Superior temporal gyrus (tissue), 1 donor: ENCODE results near the gene COP1.

Source experiments
- DNase-seq: peaks from one replicate; pipeline ENCODE4 v3.0.0-alpha.2; 2016; ENCODE audit errors: extremely low spot score

Gene COP1

GRCh38 chr1:176199707-176200106 lies 7.4 kb downstream of the COP1 start:
- no peak for DNase-seq

DNA sequence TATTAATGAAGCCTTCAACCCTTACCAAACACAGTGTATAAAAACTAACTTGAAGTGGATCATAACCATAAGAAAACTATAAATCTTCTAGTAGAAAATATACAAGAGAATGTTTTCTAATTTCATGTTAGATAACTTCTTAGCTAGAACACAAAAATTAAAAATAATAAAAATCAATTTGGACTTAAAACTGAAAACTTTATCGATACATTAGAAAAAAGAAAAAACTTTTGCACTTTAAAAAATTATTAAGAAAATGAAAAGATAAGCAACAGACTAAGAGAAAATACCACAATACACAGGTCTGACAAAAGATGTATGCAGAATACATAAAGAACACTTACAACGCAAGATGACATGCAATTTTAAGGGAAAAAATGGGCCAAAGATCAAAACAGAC lies 8.7 kb downstream of the COP1 start:
- no peak for DNase-seq

GRCh38 chr1:176196728-176197127 lies 10.4 kb downstream of the COP1 start:
- no peak for DNase-seq

DNA sequence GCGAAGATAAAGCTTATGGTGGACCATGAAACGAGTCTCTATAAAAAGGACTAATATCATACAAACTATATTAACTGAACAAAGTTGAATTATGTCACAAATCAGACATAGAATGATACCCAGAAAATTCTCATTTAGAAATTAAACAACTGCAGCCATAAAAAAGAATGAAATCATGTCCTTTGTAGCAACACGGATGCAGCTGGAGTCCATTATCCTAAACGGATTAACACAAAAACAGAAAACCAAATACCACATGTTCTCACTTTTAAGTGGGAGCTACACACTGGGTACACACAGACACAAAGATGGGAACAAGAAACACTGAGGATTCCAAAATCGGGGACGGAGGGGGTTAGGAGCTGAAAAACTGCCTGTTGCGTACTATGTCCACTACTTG lies 11.5 kb downstream of the COP1 start:
- DNase-seq: no peak

DNA sequence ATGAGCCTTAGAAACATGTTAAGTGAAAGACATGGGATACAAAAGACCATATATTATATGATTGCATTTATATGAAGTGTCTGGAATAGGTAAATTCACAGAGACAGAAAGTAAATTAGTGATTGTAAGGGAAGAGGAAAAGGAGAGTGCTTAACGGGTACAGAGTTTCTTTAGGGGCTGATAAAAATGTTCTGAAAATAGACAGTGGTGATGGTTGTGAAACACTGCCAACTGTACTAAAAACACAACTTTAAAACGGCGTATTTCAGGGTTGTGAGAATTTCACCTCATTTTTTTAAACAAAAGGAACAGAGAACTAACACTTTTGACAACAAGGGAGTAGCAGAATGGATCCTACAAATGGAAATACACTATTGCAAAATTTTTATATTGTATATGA lies 13.4 kb downstream of the COP1 start:
- DNase-seq: no peak

GRCh38 chr1:176193023-176193422 lies 14.1 kb downstream of the COP1 start:
- no peak for DNase-seq

DNA sequence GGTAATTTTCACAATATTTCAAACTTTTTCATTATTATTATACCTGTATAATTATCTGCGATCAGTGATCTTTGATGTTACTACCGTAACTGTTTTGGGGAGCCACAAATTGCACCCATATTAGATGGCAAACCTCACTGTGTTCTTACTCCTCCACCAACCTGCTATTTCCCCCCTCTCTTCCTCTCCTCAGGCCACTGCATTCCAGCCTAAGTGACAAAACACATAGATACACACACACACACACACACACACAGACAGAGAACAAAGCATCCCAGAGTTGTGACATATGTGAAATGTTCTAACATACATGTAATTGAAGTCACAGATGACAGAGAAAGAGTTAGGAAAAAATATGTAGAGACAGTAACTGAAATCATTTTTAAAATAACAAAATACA lies 18.5 kb downstream of the COP1 start:
- DNase-seq: no peak

GRCh38 chr1:176187001-176187400 lies 20.1 kb downstream of the COP1 start:
- no peak for DNase-seq

GRCh38 chr1:176183618-176184017 lies 23.5 kb downstream of the COP1 start:
- DNase-seq: no peak

- DNase-seq: no peak
Measured at GRCh38 chr1:176178316-176178715, 28.8 kb downstream of the COP1 start.

DNA sequence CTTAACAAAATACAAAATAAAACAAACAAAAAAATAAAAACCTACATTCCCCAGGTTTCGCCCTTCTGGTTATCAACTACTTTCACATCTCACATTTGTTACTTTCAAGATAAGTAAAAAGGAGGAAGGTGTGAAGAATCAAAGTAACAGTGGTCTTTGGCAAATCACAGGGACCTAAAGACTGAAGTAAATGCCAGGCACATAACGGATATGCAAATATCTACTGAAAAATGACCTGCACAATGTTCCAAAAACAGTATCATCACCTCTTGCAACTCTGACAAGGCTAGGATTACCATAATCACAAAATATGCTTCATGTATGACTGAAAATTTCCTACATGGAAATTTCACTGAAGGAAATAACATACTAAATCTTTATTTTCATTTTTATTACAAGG lies 29.3 kb downstream of the COP1 start:
- no peak for DNase-seq

DNA sequence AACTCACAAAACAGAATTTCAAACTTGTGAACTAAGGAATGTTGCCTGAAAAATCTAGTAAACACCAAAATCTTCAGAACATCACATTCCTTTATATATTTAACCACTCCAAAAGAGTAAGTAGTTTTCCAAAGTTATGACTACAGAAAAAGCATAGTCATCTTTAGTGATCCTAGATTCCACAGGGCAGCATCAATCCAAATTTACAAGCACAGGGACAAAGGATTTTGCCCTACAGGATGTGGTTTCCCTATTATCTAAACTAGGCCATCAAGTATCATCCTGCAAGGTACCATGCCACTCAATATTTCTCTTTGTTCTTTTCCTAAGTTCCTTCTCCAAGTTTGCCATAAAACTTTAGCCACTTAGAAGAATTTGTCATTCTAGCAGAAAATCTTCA lies 33.0 kb downstream of the COP1 start:
- no peak for DNase-seq

DNA sequence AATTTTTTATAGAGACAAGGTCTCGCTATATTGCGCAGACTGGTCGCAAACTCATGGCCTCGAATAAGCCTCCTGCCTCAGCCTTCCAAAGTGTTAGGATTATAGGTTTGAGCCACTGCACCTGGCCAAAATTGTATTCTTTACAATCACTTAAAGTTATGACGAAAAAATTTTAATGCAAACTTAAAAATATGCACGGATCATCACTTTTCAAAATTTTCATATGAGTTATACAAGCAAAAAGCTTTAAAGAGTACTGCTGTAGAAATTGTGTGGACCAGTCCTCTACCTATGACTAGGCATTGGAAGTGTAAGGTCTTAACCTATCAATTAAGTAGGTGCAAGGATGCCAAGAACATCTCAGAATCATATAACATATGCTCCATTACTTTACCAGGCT lies 34.9 kb downstream of the COP1 start:
- DNase-seq: no peak

DNA sequence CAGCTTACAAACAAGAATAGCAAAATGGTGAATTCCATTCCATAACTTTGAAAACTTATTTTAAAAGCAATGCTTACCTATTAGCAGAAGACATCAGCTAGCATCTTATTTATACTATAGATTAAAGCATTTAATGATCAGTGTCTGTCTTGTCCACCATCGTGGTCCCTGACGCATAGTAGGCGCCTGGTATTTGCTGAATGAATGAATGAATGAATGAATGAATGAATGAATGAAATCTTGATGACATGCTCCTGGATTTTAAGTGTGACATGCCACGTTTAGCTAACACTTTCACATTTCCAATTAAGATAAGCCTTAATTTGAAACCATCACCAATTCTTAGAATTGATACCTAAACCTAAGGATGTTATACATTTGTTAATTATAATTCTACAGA lies 39.9 kb downstream of the COP1 start:
- DNase-seq: no peak

DNA sequence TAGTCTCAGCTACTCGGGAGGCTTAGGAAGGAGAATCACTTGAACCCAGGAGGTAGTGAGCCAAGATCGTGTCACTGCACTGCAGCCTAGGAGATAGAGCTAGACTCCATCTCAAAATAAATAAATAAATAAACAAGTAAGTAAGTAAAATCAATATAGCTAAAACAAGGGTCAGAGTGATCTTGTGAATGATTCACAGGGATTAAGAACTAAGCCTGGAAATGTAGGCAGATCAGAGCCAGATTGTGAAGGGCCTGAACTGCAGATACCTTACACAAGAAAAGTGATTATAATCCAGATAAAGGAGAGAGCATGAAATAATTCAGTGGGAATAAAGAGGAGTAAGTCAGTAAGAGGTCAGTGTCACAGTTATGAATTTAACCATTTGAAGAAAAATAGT lies 41.5 kb downstream of the COP1 start:
- no peak for DNase-seq

DNA sequence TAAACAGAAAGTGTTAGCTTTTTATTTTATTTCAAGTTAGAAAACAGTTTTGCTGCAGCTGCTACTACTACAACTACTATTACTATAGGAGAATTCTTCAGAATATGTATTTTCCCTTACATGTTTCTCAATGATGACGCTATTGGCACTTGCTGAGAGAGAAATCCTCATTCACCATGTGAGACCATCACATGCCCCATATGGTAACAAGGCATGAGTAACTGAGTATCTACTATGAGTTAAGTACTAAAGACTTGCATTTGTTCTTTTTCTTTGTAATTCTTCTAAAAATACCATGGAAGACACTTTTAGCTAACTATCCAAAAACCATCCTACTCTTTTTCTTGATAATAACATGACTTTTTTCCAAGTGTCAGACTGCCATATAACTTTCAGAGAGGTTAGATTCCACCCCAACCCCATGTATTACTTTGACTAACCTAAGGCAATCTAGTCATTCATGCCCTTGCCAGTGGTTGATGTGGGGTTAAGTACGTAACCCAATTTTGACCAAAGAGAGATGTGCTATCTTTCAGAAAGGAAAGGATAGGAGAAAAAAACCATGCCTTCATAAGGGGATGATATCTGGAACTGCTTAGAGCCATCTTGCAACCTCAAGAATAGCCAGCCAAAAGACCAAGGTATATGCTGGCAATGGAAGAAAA lies 42.9 kb downstream of the COP1 start:
- DNase-seq: no peak

- peak; percentile 30 for DNase-seq
Measured at GRCh38 chr1:176159993-176160392, 47.1 kb downstream of the COP1 start.

- DNase-seq: no peak
Measured at GRCh38 chr1:176157995-176158394, 49.1 kb downstream of the COP1 start.

- DNase-seq: no peak
Measured at GRCh38 chr1:176149939-176150807, 56.9 kb downstream of the COP1 start.

DNA sequence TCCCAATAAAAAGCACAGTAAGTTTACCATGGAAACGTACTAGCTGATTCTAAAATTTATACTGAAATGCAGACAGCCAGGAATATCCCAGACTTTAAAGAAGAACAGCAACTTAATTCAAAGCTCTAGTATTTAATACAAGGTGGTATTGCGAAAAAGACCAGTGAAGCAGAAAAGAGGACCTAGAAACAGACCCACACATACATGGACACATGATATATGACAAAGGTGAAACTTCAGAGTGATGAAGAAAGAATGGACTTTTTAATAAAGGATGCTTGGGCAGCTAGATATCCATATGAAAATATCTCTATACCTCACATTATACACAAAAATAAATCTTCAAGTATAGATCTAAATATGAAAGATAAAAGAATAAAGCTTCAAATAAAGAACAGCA lies 62.6 kb downstream of the COP1 start:
- no peak for DNase-seq

- no peak for DNase-seq
Measured at GRCh38 chr1:176142973-176143372, 64.1 kb downstream of the COP1 start.

DNA sequence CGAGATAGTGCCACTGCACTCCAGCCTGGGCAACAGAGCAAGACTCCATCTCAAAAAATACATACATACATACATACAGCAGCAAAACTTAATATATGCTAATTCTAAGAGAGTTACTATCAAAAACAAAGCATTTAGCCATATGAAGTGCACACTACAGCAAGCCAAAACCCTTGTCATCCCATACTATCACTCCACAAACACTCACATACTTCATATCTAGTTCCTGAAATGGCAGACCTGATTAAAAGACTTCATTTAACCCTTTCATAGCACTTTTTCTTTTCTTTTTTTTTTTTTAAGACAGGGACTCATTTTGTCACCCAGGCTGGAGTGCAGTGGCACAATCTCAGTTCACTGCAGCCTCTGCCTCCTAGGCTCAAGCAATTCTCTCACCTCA lies 65.6 kb downstream of the COP1 start:
- DNase-seq: no peak

DNA sequence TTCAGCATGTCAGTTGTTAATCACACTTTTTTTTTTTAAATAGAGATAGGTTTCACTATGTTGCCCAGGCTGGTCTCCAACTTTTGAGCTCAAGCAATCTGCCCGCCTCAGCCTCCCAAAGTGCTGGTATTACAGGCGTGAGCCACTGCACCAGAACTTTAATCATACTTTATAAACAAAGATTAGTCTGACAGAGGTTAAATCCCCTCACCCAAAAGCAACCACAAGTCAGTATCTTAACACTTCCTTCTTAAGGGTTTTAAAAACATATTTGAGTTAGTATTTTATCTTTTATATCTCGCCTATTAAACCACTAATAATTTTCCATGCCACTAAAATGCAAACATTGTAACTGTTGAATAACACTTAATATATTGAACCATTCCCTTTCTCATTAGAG lies 70.2 kb downstream of the COP1 start:
- no peak for DNase-seq
